Measurements from ENCODE around the gene ASCL3.

DNA sequence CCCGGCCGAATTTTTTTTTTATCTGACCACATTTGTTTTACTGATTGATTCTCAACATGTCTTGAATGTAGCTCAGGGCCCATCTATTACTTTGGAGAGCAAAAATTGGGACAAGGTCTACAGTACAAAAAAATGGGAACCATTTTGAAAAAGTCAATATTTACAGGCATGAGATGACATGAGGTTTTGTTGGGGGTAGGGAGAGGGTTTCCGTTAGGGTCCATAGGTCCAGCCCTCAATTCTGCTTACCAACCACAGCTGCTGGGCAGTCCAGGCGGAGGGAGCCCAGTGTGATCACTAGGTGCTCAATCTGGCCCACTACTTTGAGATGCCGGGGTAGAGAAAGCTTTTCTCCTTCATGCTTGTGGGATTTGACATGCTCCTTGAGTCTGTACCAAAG, 42.6 kb upstream of the ASCL3 start:
- TF ChIP-seq SMC3 (conservative IDR thresholded peaks at IDR 0.05; ENCODE audit: poor library complexity) (no peak), MXI1 (conservative IDR thresholded peaks at IDR 0.05; ENCODE audit: poor library complexity, severe bottlenecking) (no peak)
